Osteocyte (in vitro differentiated cells): ENCODE data around the gene DRC3. TPM values are rescaled to one million over a fixed set of nuclear protein-coding genes. Genes with fewer than 3 reads are reported as not detected.

Experiments used
- DNase-seq: peaks from one replicate; pipeline ENCODE4 v3.0.0; 2021; ENCODE audit warnings: mixed read lengths; ENCODE audit not compliant: unreplicated experiment; ENCODE audit errors: extremely low spot score
- H3K27ac Mint-ChIP-seq: one replicate; pipeline ENCODE4 v1.8.0; 2021; ENCODE audit warnings: mild to moderate bottlenecking, mixed read lengths; ENCODE audit not compliant: unreplicated experiment
- H3K27me3 Mint-ChIP-seq: one replicate; pipeline ENCODE4 v1.8.0; 2021; ENCODE audit warnings: mixed read lengths; ENCODE audit not compliant: unreplicated experiment
- H3K36me3 Mint-ChIP-seq: one replicate; pipeline ENCODE4 v1.8.0; 2021; ENCODE audit warnings: mixed read lengths; ENCODE audit not compliant: unreplicated experiment
- H3K4me1 Mint-ChIP-seq: one replicate; pipeline ENCODE4 v1.8.0; 2021; ENCODE audit warnings: mixed read lengths; ENCODE audit not compliant: unreplicated experiment
- H3K4me3 Mint-ChIP-seq: one replicate; pipeline ENCODE4 v1.8.0; 2021; ENCODE audit warnings: mild to moderate bottlenecking, moderate library complexity, mixed read lengths; ENCODE audit not compliant: unreplicated experiment
- H3K9me3 Mint-ChIP-seq: one replicate; pipeline ENCODE4 v1.8.0; 2021; ENCODE audit warnings: mixed read lengths; ENCODE audit not compliant: unreplicated experiment
- total RNA-seq: library from RNA; stranded (reverse); gene quantifications from 2 replicates; pipeline ENCODE4 v1.2.1, GENCODE V29; 2021
- TF ChIP-seq, protein P1 (sequence below): fragments of 200-600 bp; sonication (generic); IDR thresholded peaks from 2 replicates; pipeline ENCODE4 v1.5.0; 2021; ENCODE audit warnings: antibody characterized with exemption, mild to moderate bottlenecking, moderate library complexity

Gene DRC3
- total RNA-seq, 1 donor from 2014 or later = 2.1 TPM

DNA sequence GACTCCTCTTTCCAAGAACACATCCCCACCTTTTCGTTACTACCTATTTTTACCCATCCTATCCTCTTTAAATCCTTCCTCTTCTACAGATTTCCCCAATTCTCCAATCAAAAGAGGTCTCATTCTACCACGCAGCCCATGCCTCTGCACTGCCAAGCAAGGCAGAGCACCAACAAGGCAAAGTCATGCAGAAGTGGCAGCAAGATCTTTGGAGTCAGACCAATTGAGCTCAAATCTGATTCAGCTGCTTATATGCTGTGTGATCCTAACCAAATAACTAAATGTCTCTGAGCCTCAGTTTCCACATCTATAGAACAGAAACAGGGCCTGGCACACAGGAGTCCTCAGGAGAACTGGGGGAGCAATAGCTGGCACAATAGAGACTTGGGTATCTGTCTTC, 41.5 kb upstream of the DRC3 start:
- TF ChIP-seq, protein P1, sequence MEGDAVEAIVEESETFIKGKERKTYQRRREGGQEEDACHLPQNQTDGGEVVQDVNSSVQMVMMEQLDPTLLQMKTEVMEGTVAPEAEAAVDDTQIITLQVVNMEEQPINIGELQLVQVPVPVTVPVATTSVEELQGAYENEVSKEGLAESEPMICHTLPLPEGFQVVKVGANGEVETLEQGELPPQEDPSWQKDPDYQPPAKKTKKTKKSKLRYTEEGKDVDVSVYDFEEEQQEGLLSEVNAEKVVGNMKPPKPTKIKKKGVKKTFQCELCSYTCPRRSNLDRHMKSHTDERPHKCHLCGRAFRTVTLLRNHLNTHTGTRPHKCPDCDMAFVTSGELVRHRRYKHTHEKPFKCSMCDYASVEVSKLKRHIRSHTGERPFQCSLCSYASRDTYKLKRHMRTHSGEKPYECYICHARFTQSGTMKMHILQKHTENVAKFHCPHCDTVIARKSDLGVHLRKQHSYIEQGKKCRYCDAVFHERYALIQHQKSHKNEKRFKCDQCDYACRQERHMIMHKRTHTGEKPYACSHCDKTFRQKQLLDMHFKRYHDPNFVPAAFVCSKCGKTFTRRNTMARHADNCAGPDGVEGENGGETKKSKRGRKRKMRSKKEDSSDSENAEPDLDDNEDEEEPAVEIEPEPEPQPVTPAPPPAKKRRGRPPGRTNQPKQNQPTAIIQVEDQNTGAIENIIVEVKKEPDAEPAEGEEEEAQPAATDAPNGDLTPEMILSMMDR = no peak
- no peak overlapping the region for H3K27ac Mint-ChIP-seq
- H3K4me1 Mint-ChIP-seq = peaks cover 56% of the 10 kb centered on the region
- peaks cover 2% of the 10 kb centered on the region for H3K36me3 Mint-ChIP-seq
- H3K9me3 Mint-ChIP-seq = no peaks in the 10 kb centered on the region
- no peaks in the 10 kb centered on the region for H3K27me3 Mint-ChIP-seq
- no peak for DNase-seq
- no peak overlapping the region for H3K4me3 Mint-ChIP-seq

DNA sequence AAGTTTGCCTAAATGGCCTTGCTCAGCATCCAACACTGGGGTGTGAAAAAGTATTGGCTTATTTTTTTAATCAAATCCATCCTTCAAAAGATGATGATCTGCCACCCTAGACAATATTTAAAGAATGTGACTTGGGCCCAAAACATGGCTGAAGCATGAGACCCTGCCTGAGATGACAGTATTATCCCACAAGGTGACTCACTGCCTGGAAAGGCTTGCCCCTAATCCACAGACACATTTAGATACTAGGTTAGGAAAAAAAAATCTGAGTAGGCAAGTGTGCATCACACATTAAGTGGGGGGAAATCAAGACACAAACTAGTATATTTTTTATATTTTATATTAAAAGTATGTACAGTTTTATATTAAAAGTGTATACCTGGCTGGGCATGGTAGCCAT, 38.9 kb upstream of the DRC3 start:
- Mint-ChIP-seq H3K27ac (no peak overlapping the region), H3K27me3 (no peaks in the 10 kb centered on the region), H3K9me3 (no peaks in the 10 kb centered on the region), H3K4me1 (peaks cover 49% of the 10 kb centered on the region), H3K4me3 (no peak overlapping the region), H3K36me3 (no peaks in the 10 kb centered on the region)
- TF ChIP-seq, protein P1 = no peak
- no peak for DNase-seq

DNA sequence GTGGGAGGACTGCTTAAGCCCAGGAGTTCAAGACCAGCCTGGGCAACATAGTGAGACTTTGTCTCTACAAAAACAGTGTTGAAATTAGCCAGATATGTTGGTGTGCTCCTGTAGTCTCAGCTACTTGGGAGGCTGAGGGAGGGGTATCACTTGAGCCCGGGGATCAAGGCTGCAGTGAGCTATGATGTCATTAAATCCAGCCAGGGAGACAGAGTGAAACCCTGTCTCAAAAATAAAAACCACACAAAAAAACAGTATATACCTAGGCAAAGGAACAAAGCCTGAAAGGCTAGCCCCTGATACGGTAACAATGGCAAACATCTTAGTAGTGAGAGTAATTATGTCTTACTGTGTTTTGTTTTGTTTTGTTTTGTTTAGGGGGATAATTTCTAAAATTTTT, 38.4 kb upstream of the DRC3 start:
- Mint-ChIP-seq H3K9me3 (no peaks in the 10 kb centered on the region), H3K4me3 (no peak overlapping the region), H3K27ac (no peak overlapping the region), H3K27me3 (no peaks in the 10 kb centered on the region), H3K36me3 (no peaks in the 10 kb centered on the region), H3K4me1 (peaks cover 50% of the 10 kb centered on the region)
- DNase-seq = no peak
- TF ChIP-seq, protein P1 = no peak

DNA sequence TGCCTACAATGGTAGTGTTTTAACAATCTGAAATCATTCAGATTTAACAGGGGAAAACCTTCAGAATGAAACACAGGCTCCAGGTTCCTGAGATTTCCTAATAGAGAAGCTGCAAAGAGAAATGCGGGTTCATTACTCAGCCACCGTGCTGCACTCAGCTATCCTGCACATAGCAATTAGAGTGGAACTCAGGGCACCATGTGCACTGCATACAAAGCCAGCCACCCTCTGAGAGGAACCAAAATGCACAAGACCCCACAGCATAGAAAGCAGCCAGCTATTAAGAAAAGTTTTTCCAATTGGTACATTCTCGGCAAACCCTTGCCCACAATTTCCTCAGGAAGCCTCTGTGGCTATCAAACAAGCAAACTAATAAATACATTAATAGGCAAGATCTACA, 37.9 kb upstream of the DRC3 start:
- Mint-ChIP-seq H3K9me3 (no peaks in the 10 kb centered on the region), H3K36me3 (no peaks in the 10 kb centered on the region), H3K27me3 (no peaks in the 10 kb centered on the region), H3K27ac (no peak overlapping the region), H3K4me3 (no peak overlapping the region), H3K4me1 (peaks cover 50% of the 10 kb centered on the region)
- TF ChIP-seq, protein P1 = no peak
- no peak for DNase-seq

DNA sequence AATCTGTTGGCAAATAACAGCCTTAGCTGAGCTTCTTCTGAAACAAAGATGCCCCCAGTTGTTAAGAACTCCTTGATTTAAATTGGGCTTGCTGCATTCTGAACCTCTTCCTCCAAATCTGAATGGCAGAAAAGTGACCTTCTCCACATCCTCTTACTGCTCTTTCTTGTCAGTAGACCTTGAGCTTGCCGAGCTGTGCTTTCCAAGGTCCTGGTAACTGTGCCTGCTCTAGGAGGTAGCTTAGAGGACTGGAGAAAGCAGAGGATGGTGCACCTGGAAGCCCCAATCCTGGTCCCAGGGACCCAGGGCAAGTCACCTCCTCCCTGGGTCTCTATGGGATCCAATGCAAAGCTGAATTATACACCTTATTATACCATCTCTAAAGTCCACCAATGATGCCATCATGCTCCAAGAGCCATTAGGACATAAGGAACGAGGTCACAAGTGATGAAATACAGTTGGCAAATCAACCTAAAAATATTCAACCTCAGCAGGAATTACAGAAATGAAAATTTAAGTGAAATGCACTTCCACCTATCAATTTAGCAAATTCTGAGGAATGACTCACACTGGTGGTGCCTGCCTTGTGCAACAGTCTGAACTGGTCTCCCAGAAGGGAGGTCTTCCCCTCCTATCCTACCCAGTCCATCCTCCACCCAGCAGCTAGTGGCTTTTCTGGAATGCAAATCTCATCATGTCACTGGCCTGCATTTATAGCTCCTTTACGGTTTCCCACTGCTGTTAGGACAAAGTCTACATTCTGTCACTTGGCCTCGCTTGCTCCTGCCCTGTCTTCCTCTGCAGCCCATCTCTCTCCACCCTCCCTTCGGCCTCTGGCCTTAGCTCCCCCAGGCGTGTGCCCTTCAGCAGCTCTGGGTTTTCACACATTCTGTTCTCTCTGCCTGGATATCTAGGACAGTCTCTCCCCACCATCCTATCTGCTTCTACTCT, 37.1 kb upstream of the DRC3 start:
- Mint-ChIP-seq H3K36me3 (no peaks in the 10 kb centered on the region), H3K27ac (peak overlapping the region; percentile 77), H3K27me3 (no peaks in the 10 kb centered on the region), H3K4me3 (no peak overlapping the region), H3K9me3 (no peaks in the 10 kb centered on the region), H3K4me1 (peaks cover 56% of the 10 kb centered on the region)
- no peak for DNase-seq
- TF ChIP-seq, protein P1 = no peak
